Measurements from ENCODE around the gene MOB3B.

GRCh38 chr9:27337833-27338526, 191.6 kb downstream of the MOB3B start:
- TF ChIP-seq CTCF (IDR thresholded peaks at IDR 0.05): no peak
- TF ChIP-seq POLR2AphosphoS5 (IDR thresholded peaks at IDR 0.05): no peak
